Gastrocnemius medialis (tissue), 4 donors: ENCODE results near the gene MCF2L2. TPM values are rescaled to one million over a fixed set of nuclear protein-coding genes. Genes with fewer than 3 reads are reported as not detected.

Source experiments
- ATAC-seq, 2 donors: fragments of 150-250 bp; one replicate each; pipeline ENCODE4 v1.9.1; 2016
- DNase-seq, 2 donors: peaks; one replicate each; pipeline ENCODE4 v3.0.0-alpha.2; 2019
- H3K27ac ChIP-seq, 4 donors: fragments of 200-600 bp; sonication (generic); 1 replicate in 1 of 4; 2 replicates in 3 of 4; pipeline ENCODE4 v1.5.1; 2016 to 2018; ENCODE audit warnings: mild to moderate bottlenecking in 2 of 4, moderate library complexity in 1 of 4
- H3K27me3 ChIP-seq, 3 donors: fragments of 200-600 bp; sonication (generic) in 2 of 3; 1 replicate in 1 of 3; 2 replicates in 2 of 3; pipeline versions ENCODE4 v1.5.1 to v1.6.0; 2016 to 2019; ENCODE audit warnings: mild to moderate bottlenecking in 1 of 3, moderate library complexity in 1 of 3
- H3K36me3 ChIP-seq, 2 donors: fragments of 200-600 bp; sonication (generic) in 1 of 2; one replicate each; pipeline ENCODE4 v1.5.1; 2017 to 2018
- H3K4me1 ChIP-seq, 2 donors: fragments of 200-600 bp; sonication (generic) in 1 of 2; one replicate each; pipeline ENCODE4 v1.5.1; 2016 to 2017; ENCODE audit warnings: mild to moderate bottlenecking in 2 of 2
- H3K4me3 ChIP-seq, 4 donors: fragments of 200-600 bp; sonication (generic) in 3 of 4; 1 replicate in 1 of 4; 2 replicates in 3 of 4; pipeline ENCODE4 v1.5.1; 2016 to 2019; ENCODE audit warnings: mild to moderate bottlenecking in 2 of 4
- H3K9me3 ChIP-seq, 3 donors: fragments of 200-600 bp; sonication (generic) in 2 of 3; 1 replicate in 1 of 3; 2 replicates in 2 of 3; pipeline ENCODE4 v1.5.1; 2016 to 2019
- POLR2A ChIP-seq, 2 donors: fragments of 450-650 bp; IDR thresholded peaks; one replicate each; pipeline ENCODE4 v1.6.1; 2017; ENCODE audit warnings: antibody characterized with exemption in 2 of 2, mild to moderate bottlenecking in 2 of 2, moderate library complexity in 2 of 2
- in situ Hi-C, 4 donors: fragments of 200-750 bp; cut with MboI; loops; one replicate each; pipeline versions ENCODE4 v1.15.0 to v1.8.0; 2017; ENCODE audit warnings: low sequenced_read_pairs in 4 of 4
- intact Hi-C: fragments of 100-400 bp; cut with DNase I; formaldehyde crosslinking; loops from one replicate; pipeline ENCODE4 v1.15.1; 2023; ENCODE audit warnings: low total_unique reads
- total RNA-seq, 4 donors: library from RNA; depleted of rRNA; stranded (reverse); fragments of >200 nt; gene quantifications; one replicate each; pipeline versions ENCODE4 v1.1.0 to v1.2.3, GENCODE V29; 2016
- TF ChIP-seq, protein P1 (sequence below), 5 experiments: fragments of 450-650 bp in 3 of 5; fragments of 200-600 bp in 2 of 5; sonication (generic) in 2 of 5; IDR thresholded peaks in 4 of 5; conservative IDR thresholded peaks in 1 of 5; 1 replicate in 4 of 5; 2 replicates in 1 of 5; pipeline ENCODE4 v1.5.1; 2016 to 2019; ENCODE audit warnings: antibody characterized with exemption in 5 of 5, mild to moderate bottlenecking in 3 of 5, moderate library complexity in 3 of 5

Gene MCF2L2
- total RNA-seq, 4 donors from 2014 or later, result 0.27 to 0.61 (median 0.46) TPM

DNA sequence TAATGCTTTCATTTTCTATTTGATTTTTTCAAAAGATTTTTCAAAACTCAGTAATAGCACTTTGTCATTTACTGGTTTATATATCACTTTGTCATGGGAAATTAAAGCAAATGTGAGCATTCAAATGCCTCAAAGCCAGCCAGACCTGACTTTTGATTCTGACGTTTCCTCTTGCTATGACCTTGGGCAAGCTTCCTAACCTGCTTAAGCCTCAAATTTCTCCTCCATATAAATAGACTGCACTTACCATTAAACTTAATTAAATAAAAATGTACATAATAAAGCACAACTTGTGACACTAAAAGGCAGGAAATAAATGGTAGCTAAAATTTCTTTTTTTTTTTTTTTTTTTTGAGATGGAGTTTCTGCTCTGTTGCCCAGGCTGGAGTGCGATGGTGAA lies 19.2 kb downstream of the MCF2L2 start:
- no peak overlapping the region for H3K4me3 ChIP-seq
- in situ Hi-C loops (no loop called here), intact Hi-C loops (no loop called here)
- no peaks in the 10 kb centered on the region for H3K36me3 ChIP-seq
- H3K27ac ChIP-seq, result no peak overlapping the region
- H3K9me3 ChIP-seq, result no peaks in the 10 kb centered on the region
- H3K27me3 ChIP-seq, result no peaks in the 10 kb centered on the region
- ATAC-seq (peak in 1 of 2 donors; percentile 21), DNase-seq (no peak)
- peaks cover 6 to 7% of the 10 kb centered on the region in 2 donors for H3K4me1 ChIP-seq
- TF ChIP-seq POLR2A (IDR thresholded peaks at IDR 0.05), result no peak
- TF ChIP-seq, protein P1, sequence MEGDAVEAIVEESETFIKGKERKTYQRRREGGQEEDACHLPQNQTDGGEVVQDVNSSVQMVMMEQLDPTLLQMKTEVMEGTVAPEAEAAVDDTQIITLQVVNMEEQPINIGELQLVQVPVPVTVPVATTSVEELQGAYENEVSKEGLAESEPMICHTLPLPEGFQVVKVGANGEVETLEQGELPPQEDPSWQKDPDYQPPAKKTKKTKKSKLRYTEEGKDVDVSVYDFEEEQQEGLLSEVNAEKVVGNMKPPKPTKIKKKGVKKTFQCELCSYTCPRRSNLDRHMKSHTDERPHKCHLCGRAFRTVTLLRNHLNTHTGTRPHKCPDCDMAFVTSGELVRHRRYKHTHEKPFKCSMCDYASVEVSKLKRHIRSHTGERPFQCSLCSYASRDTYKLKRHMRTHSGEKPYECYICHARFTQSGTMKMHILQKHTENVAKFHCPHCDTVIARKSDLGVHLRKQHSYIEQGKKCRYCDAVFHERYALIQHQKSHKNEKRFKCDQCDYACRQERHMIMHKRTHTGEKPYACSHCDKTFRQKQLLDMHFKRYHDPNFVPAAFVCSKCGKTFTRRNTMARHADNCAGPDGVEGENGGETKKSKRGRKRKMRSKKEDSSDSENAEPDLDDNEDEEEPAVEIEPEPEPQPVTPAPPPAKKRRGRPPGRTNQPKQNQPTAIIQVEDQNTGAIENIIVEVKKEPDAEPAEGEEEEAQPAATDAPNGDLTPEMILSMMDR (IDR thresholded peaks at IDR 0.05 in 4 of 5, conservative IDR thresholded peaks at IDR 0.05 in 1 of 5), result no peak

DNA sequence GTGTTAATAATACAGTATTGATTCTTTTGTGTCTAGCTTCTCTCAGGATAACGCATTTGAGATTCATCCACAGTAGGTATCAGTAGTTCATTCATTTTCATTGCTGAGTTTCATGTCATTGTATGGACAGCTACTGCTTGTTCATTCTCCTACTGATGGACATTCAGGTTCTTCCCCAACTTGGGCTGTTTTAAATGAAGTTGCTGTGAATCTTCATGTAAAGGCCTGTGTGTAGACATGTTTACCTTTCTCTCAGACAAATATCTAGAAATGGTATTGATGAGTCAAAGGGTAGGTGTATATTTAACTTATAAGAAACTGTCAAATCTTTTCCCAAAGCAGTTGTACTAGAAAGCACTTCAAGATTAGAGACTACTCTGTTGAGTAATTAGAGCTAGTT lies 26.7 kb downstream of the MCF2L2 start:
- no peaks in the 10 kb centered on the region for H3K27me3 ChIP-seq
- no peak overlapping the region for H3K27ac ChIP-seq
- intact Hi-C loops, result no loop called here
- no peaks in the 10 kb centered on the region for H3K9me3 ChIP-seq
- H3K4me1 ChIP-seq, result no peaks in the 10 kb centered on the region
- ATAC-seq (no peak), DNase-seq (no peak)
- in situ Hi-C loops, result no loop called here
- no peaks in the 10 kb centered on the region for H3K36me3 ChIP-seq
- H3K4me3 ChIP-seq, result no peak overlapping the region
- no peak for TF ChIP-seq POLR2A (IDR thresholded peaks at IDR 0.05)
- TF ChIP-seq, protein P1 (IDR thresholded peaks at IDR 0.05 in 4 of 5, conservative IDR thresholded peaks at IDR 0.05 in 1 of 5), result no peak

DNA sequence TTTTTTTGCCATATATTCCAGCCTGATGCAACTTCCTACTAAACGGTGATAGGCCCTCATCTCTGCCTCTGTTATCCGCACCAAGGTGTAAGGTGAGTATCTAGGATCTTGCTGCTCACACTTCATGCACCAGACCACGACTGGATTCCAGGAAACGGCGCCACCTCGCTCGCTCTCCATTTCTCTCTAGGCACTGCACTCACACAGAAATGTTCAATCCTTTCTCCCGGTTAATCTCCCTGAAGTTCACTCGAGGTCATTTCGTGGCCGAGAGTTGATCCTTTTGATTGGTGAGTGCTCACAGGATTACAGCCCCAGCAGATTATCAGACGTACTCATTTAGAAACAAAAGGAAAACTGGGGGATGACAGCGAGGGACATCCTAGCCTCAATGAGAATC lies 28.1 kb downstream of the MCF2L2 start:
- no peak overlapping the region for H3K27ac ChIP-seq
- no peaks in the 10 kb centered on the region for H3K27me3 ChIP-seq
- TF ChIP-seq POLR2A (IDR thresholded peaks at IDR 0.05), result no peak
- TF ChIP-seq, protein P1 (IDR thresholded peaks at IDR 0.05 in 4 of 5, conservative IDR thresholded peaks at IDR 0.05 in 1 of 5), result no peak
- H3K9me3 ChIP-seq, result no peaks in the 10 kb centered on the region
- H3K4me3 ChIP-seq, result no peak overlapping the region
- intact Hi-C loops (no loop called here), in situ Hi-C loops (no loop called here)
- H3K4me1 ChIP-seq, result no peaks in the 10 kb centered on the region
- H3K36me3 ChIP-seq, result no peaks in the 10 kb centered on the region
- DNase-seq (no peak), ATAC-seq (no peak)

DNA sequence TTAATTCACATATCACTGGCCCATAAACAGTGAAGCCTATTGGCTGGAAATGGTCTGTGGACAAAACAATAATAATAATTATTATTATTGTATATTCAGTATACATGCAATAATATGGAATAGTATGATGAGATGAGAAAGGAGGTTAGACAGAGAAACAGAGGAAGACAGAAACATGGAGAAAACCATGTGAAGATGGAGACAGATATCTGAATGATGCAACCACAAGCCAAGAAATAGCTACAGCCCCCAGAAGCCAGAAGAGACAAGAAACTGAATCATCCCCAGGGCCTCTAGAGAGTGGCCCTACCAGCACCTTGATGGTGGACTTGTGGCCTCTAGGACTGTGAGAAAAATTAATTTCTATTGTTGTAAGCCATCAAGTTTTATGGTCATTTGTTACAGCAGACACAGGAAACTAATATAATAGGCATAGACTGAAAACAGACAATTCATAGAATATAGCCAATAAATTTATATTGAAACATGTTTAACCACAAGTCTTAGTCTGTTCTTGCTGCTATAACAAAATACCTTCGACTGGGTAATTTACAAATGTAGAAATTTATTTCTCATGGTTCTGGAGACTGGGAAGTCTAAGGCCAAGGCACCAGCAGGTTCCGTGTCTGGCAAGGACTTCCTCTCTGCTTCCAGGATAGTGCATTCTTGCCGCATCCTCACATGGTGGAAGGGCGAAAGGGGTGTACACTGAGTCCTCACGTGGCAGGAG lies 31.6 kb downstream of the MCF2L2 start:
- intact Hi-C loops (no loop called here), in situ Hi-C loops (no loop called here)
- TF ChIP-seq, protein P1 (IDR thresholded peaks at IDR 0.05 in 4 of 5, conservative IDR thresholded peaks at IDR 0.05 in 1 of 5), result no peak
- no peak for TF ChIP-seq POLR2A (IDR thresholded peaks at IDR 0.05)
- Histone ChIP-seq H3K27me3 (no peaks in the 10 kb centered on the region), H3K4me1 (peaks cover 0 to 5% of the 10 kb centered on the region in 2 donors), H3K36me3 (no peaks in the 10 kb centered on the region), H3K9me3 (no peaks in the 10 kb centered on the region), H3K4me3 (no peak overlapping the region), H3K27ac (no peak overlapping the region)
- no peak for DNase-seq
- no peak for ATAC-seq

DNA sequence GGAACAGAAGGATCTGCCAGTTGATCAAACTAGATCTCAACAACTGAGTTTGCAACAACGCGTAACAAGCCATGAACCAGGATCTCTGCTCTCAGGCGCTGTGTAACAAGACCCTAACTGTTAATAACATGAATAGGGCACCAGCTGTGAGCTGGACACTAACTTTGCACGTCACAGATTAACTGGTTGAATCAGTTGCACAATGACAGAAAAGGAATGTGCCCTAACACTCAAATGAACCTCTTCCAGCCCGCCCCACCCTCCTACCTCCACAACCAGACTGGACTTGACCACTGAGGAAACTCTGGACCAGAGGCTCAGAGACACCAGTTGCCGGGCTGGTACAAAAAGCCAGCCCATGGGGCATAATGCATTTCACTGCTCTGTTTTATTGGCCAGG lies 34.3 kb downstream of the MCF2L2 start:
- DNase-seq (no peak), ATAC-seq (peak in 1 of 2 donors; percentile 21)
- Histone ChIP-seq H3K27ac (no peak overlapping the region), H3K4me1 (peaks cover 0 to 5% of the 10 kb centered on the region in 2 donors), H3K36me3 (no peaks in the 10 kb centered on the region), H3K27me3 (no peaks in the 10 kb centered on the region), H3K4me3 (no peak overlapping the region), H3K9me3 (no peaks in the 10 kb centered on the region)
- in situ Hi-C loops, result no loop called here
- no peak for TF ChIP-seq POLR2A (IDR thresholded peaks at IDR 0.05)
- TF ChIP-seq, protein P1 (IDR thresholded peaks at IDR 0.05 in 4 of 5, conservative IDR thresholded peaks at IDR 0.05 in 1 of 5), result no peak
- intact Hi-C loops, result no loop called here
